Stimulated activated naive CD4-positive, alpha-beta T cell (primary cell): ENCODE measurements around the gene MIX23.
A peak's percentile ranks its signal among the peaks of the same experiment; 100 is the strongest.

Experiments
- DNase-seq, 6 experiments: peaks; one replicate each; lab custom pipeline; 2025; lab: John Stamatoyannopoulos, UW

The MIX23 gene

GRCh38 chr3:122382888-122383666, at the start of gene MIX23:
TSS of gene MIX23 (minus strand) at chr3:122383231. CDS start at chr3:122383224, 7 bp downstream.
- peak; percentile 69 to 82 (median 81) for DNase-seq

GRCh38 chr3:122430371-122430770, 47.3 kb upstream of the MIX23 start:
- no peak for DNase-seq

GRCh38 chr3:122427857-122428471, 44.9 kb upstream of the MIX23 start:
- DNase-seq = no peak

GRCh38 chr3:122421836-122422235, 38.8 kb upstream of the MIX23 start:
- DNase-seq = no peak

- no peak for DNase-seq
These were observed 38.1 kb upstream of the MIX23 start for GRCh38 chr3:122421101-122421500.

GRCh38 chr3:122416966-122417365, 33.9 kb upstream of the MIX23 start:
- DNase-seq = no peak

- no peak for DNase-seq
These were observed 33.0 kb upstream of the MIX23 start, which contains the start of gene WDR5B for GRCh38 chr3:122415762-122416654. TSS of gene WDR5B (minus strand) at chr3:122416062. CDS start at chr3:122415528, 534 bp downstream.

- DNase-seq = no peak
These were observed 32.2 kb upstream of the MIX23 start for GRCh38 chr3:122415104-122415744.

- DNase-seq = no peak
These were observed 31.4 kb upstream of the MIX23 start for GRCh38 chr3:122414391-122414790.

- no peak for DNase-seq
These were observed 27.6 kb upstream of the MIX23 start for GRCh38 chr3:122410639-122411038.

- no peak for DNase-seq
These were observed 27.1 kb upstream of the MIX23 start for GRCh38 chr3:122410111-122410510.

- no peak for DNase-seq
These were observed 26.4 kb upstream of the MIX23 start for GRCh38 chr3:122409446-122409845.

GRCh38 chr3:122407946-122408345, 24.9 kb upstream of the MIX23 start:
- no peak for DNase-seq

GRCh38 chr3:122406198-122406597, 23.2 kb upstream of the MIX23 start:
- no peak for DNase-seq

- DNase-seq = no peak
These were observed 22.0 kb upstream of the MIX23 start for GRCh38 chr3:122405015-122405414.

- no peak for DNase-seq
These were observed 20.5 kb upstream of the MIX23 start for GRCh38 chr3:122403489-122403888.

GRCh38 chr3:122398920-122399319, 15.9 kb upstream of the MIX23 start:
- no peak for DNase-seq

GRCh38 chr3:122397201-122397600, 14.2 kb upstream of the MIX23 start:
- DNase-seq = no peak

- DNase-seq = no peak
These were observed 13.5 kb upstream of the MIX23 start for GRCh38 chr3:122396511-122396910.

GRCh38 chr3:122395582-122395981, 12.6 kb upstream of the MIX23 start:
- no peak for DNase-seq

GRCh38 chr3:122394173-122394572, 11.1 kb upstream of the MIX23 start:
- DNase-seq = no peak
